Subcutaneous adipose tissue (tissue), 4 donors: ENCODE results near the gene LRMDA. TPM values are rescaled to one million over a fixed set of nuclear protein-coding genes. Genes with fewer than 3 reads are reported as not detected.

Experiments
- total RNA-seq, 4 donors: library from RNA; depleted of rRNA; stranded (reverse); fragments of >200 nt; gene quantifications; one replicate each; pipeline ENCODE4 v1.1.0, GENCODE V29; 2016
- TF ChIP-seq, protein P1 (sequence below): fragments of 450-650 bp; IDR thresholded peaks from one replicate; pipeline ENCODE4 v1.5.1; 2016; ENCODE audit warnings: low read depth, mild to moderate bottlenecking, control low read depth, antibody characterized with exemption, moderate library complexity

Gene LRMDA
- total RNA-seq, 4 donors from 2014 or later: 17.4 to 92.1 (median 22.8) TPM

GRCh38 chr10:76334255-76334654, 902.8 kb downstream of the LRMDA start:
- TF ChIP-seq, protein P1, sequence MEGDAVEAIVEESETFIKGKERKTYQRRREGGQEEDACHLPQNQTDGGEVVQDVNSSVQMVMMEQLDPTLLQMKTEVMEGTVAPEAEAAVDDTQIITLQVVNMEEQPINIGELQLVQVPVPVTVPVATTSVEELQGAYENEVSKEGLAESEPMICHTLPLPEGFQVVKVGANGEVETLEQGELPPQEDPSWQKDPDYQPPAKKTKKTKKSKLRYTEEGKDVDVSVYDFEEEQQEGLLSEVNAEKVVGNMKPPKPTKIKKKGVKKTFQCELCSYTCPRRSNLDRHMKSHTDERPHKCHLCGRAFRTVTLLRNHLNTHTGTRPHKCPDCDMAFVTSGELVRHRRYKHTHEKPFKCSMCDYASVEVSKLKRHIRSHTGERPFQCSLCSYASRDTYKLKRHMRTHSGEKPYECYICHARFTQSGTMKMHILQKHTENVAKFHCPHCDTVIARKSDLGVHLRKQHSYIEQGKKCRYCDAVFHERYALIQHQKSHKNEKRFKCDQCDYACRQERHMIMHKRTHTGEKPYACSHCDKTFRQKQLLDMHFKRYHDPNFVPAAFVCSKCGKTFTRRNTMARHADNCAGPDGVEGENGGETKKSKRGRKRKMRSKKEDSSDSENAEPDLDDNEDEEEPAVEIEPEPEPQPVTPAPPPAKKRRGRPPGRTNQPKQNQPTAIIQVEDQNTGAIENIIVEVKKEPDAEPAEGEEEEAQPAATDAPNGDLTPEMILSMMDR: no peak

DNA sequence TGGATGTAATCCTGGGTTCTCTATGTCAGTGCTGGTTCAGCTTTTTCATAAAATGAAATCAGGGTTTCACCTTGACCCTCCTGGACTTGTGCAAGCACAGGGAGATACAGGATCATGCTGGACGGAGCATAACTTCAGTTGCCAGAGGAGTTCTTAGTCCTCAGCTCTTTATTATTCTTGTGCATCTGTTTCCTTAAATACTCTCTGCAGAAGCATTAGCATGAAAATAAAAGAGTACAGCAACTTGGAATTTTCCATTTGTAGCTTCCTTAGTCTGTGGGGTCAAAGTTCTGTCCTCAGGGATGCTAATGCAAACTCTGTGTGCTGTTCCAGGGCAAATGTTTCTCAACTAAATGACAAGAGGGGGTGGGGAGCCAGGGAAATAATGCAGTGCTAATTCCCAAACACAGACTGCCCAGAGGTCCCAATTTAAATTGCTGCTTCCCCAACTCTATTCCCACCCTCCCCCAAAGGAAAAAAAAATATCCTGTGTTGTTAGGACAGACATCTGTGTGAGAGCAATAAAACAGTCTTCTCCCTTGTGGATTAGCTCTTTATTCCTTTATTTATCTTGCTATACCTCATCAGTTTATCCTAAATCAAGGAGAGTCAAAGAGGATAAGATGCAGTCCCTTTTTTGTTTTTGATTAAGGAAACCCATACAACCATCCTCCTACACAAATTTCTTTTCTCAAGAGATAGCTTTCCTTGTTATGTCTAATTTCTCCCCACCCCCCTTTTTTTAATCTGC, 905.0 kb downstream of the LRMDA start:
- TF ChIP-seq, protein P1: no peak

GRCh38 chr10:76337641-76338040, 906.2 kb downstream of the LRMDA start:
- TF ChIP-seq, protein P1: no peak

DNA sequence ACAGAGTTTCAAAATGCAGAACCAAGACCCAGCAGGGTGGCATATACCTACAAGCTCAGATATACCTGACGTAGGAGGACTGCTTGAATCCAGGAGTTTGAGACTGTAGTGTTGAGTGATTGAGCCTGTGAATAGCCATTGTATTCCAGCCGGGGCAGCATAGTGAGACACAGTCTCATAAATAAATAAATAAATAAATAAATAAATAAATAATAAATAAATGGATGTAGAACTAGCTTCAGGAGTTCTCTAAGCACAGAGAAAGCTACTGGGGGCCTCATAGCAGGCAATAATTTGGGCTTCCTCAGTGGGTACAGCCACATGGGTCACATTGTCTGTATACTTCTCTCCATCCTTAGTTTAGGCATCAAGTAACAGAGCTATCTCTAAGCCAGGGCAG, 906.8 kb downstream of the LRMDA start:
- TF ChIP-seq, protein P1: no peak

DNA sequence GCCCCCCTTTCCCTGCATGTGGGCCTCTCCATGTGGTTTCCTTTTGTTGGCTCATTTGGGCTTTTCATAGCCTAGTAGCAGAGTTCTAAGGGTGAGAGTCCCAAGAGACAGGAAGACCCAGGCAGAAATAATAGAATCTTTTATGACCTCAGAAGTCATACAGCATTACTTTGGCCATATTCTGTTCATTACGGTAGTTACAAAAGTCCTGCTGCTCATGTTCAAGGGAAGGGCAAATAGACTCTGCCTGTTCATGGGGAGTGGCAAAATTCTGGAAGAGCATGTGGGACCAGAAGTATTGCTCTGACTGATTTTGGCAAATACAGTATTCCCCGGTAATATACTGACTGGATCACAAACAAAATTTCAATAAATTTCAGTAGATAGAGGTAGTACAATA, 910.3 kb downstream of the LRMDA start:
- TF ChIP-seq, protein P1: no peak

GRCh38 chr10:76342996-76343395, 911.6 kb downstream of the LRMDA start:
- TF ChIP-seq, protein P1: no peak

DNA sequence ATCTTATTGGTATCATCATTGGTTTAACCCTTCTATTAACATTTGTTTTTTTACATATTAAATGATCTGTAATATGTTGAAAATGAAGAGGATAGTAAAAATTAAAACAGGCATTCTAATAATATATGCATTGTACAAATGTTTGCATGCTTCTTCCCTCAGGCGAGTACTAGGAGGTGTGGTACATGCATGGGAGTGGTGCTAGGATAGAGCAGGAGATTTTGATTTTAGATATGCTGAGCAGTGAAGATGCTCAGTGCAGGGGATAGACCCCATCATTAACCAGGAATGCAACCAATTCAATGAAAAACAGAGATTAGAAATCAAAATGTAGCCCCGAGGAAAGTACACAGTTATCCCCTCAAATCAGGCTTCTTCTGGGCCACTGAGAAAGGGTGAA, 916.4 kb downstream of the LRMDA start:
- TF ChIP-seq, protein P1: no peak
